ENCODE measurements around the gene NRROS.

- TF ChIP-seq POLR2AphosphoS5 (IDR thresholded peaks at IDR 0.05; ENCODE audit: insufficient read depth in 1 of 2, low read depth in 1 of 2) (no peak), CTCF (IDR thresholded peaks at IDR 0.05) (no peak), POLR2A (IDR thresholded peaks at IDR 0.05) (no peak)
Measured at GRCh38 chr3:196655496-196655895, 16.0 kb downstream of the NRROS start.

Measured in vagina (tissue), 2 donors.